GM12878 (cell line): ENCODE measurements around the gene CGREF1. TPM values are rescaled to one million over a fixed set of nuclear protein-coding genes. Genes with fewer than 3 reads are reported as not detected.

Experiments
- ATAC-seq: fragments of 200-7000 bp; cut with Tn5 transposase; 3 replicates; pipeline ENCODE4 v1.9.1; 2020; ENCODE audit warnings: mild to moderate bottlenecking, moderate library complexity
- BruUV-seq: library from RNA; stranded (reverse); fragments of 400-500 nt; replicated peaks from 2 replicates; lab custom pipeline; 2021; lab: Mats Ljungman, UMichigan
- CTCF ChIA-PET: fragments of 300-600 bp; sonication (Branson Sonifier 250); formaldehyde crosslinking; extraction: SDS; loops from one replicate; lab custom pipeline; 2021; ENCODE audit warnings: inconsistent platforms; lab: Yijun Ruan, JAX
- POLR2A ChIA-PET: fragments of 350-600 bp; formaldehyde crosslinking; extraction: SDS; loops from one replicate; lab custom pipeline; 2021; ENCODE audit warnings: inconsistent platforms; lab: Charles Lee
- RAD21 ChIA-PET: fragments of 300-600 bp; sonication (Branson Sonifier 250); formaldehyde crosslinking; loops from one replicate; lab custom pipeline; 2023; ENCODE audit warnings: antibody characterized with exemption; ENCODE audit not compliant: unreplicated experiment; lab: Charles Lee
- SMC1A ChIA-PET: fragments of 300-600 bp; sonication (Branson Sonifier 250); formaldehyde crosslinking; loops from one replicate; lab custom pipeline; 2023; ENCODE audit not compliant: unreplicated experiment, uncharacterized antibody; lab: Charles Lee
- DNase-seq: peaks from one replicate; pipeline ENCODE4 v3.0.0-alpha.2; 2011; ENCODE audit warnings: low read depth, low spot score
- FAIRE-seq: peaks from 3 replicates; lab custom pipeline; 2011; peaks lifted over from hg19 to GRCh38; lab: Jason Lieb, UNC
- H2AFZ ChIP-seq: 2 replicates; pipeline ENCODE4 v1.6.0; 2011; ENCODE audit warnings: low read depth, low read length, control low read depth; ENCODE audit not compliant: control insufficient read depth
- H3K27ac ChIP-seq: 2 replicates; pipeline ENCODE4 v1.5.1; 2011; ENCODE audit warnings: control low read depth; ENCODE audit not compliant: control insufficient read depth, insufficient read depth
- H3K27me3 ChIP-seq, 2 experiments: replicated peaks in 1 of 2; 2 replicates each; pipeline versions ENCODE4 v1.6.0 to v1.6.1; 2011; ENCODE audit warnings: low read length in 1 of 2; ENCODE audit not compliant: control insufficient read depth in 2 of 2, insufficient read depth in 2 of 2
- H3K36me3 ChIP-seq, 2 experiments: 2 replicates each; pipeline ENCODE4 v1.5.1; 2011; ENCODE audit warnings: low read length in 1 of 2; ENCODE audit not compliant: control insufficient read depth in 2 of 2, insufficient read depth in 2 of 2
- H3K4me1 ChIP-seq: 2 replicates; pipeline ENCODE4 v1.6.1; 2011; ENCODE audit warnings: mild to moderate bottlenecking, low read length, moderate library complexity, mixed read lengths; ENCODE audit not compliant: control insufficient read depth, insufficient read depth
- H3K4me2 ChIP-seq: 2 replicates; pipeline ENCODE4 v1.6.0; 2011; ENCODE audit warnings: control low read depth; ENCODE audit not compliant: control insufficient read depth, insufficient read depth
- H3K4me3 ChIP-seq: fragments of 200-600 bp; sonication (generic); 2 replicates; pipeline ENCODE4 v1.5.1; 2016
- H3K79me2 ChIP-seq: 2 replicates; pipeline ENCODE4 v1.6.0; 2011; ENCODE audit warnings: low read length; ENCODE audit not compliant: control insufficient read depth, insufficient read depth
- H3K9ac ChIP-seq: 2 replicates; pipeline ENCODE4 v1.8.0; 2011; ENCODE audit warnings: low read length, control low read depth, mixed read lengths; ENCODE audit not compliant: control insufficient read depth, insufficient read depth
- H3K9me3 ChIP-seq: replicated peaks from 3 replicates; pipeline ENCODE4 v1.5.1; 2011; ENCODE audit warnings: mild to moderate bottlenecking, low read length; ENCODE audit not compliant: control insufficient read depth, insufficient read depth
- H4K20me1 ChIP-seq: 2 replicates; pipeline ENCODE4 v1.6.0; 2011; ENCODE audit not compliant: control insufficient read depth, insufficient read depth
- BRCA1 ChIP-seq: IDR thresholded peaks from 2 replicates; pipeline ENCODE4 v1.6.1; 2011; ENCODE audit warnings: low read depth, low read length, improper control_type of control experiment
- HCFC1 ChIP-seq: fragments of 150-350 bp; IDR thresholded peaks from 2 replicates; pipeline ENCODE4 v1.6.1; 2014; ENCODE audit warnings: low read length
- LARP7 ChIP-seq: fragments of 450-650 bp; IDR thresholded peaks from 2 replicates; pipeline ENCODE4 v1.6.1; 2017; ENCODE audit warnings: mild to moderate bottlenecking
- MEF2B ChIP-seq: fragments of 450-650 bp; IDR thresholded peaks from 2 replicates; pipeline ENCODE4 v1.6.1; 2018; ENCODE audit warnings: mild to moderate bottlenecking, moderate library complexity; ENCODE audit not compliant: partially characterized antibody, poor library complexity, severe bottlenecking
- PAX8 ChIP-seq: fragments of 450-650 bp; IDR thresholded peaks from 2 replicates; pipeline ENCODE4 v1.6.1; 2017; ENCODE audit warnings: mild to moderate bottlenecking, moderate library complexity
- PML ChIP-seq: IDR thresholded peaks from 2 replicates; pipeline ENCODE4 v1.6.1; 2012; ENCODE audit warnings: low read length, inconsistent platforms
- POU2F2 ChIP-seq: IDR thresholded peaks from 3 replicates; pipeline ENCODE4 v1.6.1; 2011; ENCODE audit warnings: low read depth, mild to moderate bottlenecking, low read length, borderline replicate concordance
- SMAD1 ChIP-seq: fragments of 450-650 bp; IDR thresholded peaks from 2 replicates; pipeline ENCODE4 v1.6.1; 2018; ENCODE audit warnings: mild to moderate bottlenecking, low read depth; ENCODE audit not compliant: partially characterized antibody
- SUPT20H ChIP-seq: IDR thresholded peaks from 2 replicates; pipeline ENCODE4 v1.6.1; 2011; ENCODE audit warnings: low read depth, mild to moderate bottlenecking, low read length, moderate library complexity, borderline replicate concordance; ENCODE audit not compliant: control insufficient read depth
- USF1 ChIP-seq: IDR thresholded peaks from 2 replicates; pipeline ENCODE4 v1.6.1; 2011; ENCODE audit warnings: borderline replicate concordance, low read depth, mild to moderate bottlenecking, moderate library complexity, mixed read lengths, low read length; ENCODE audit not compliant: insufficient read depth; ENCODE audit errors: extremely low read length
- ZBTB40 ChIP-seq: fragments of 450-650 bp; IDR thresholded peaks from 2 replicates; pipeline ENCODE4 v1.6.1; 2016; ENCODE audit warnings: mild to moderate bottlenecking, moderate library complexity, borderline replicate concordance
- ZNF622 ChIP-seq: fragments of 450-650 bp; IDR thresholded peaks from 2 replicates; pipeline ENCODE4 v1.6.1; 2017; ENCODE audit warnings: mild to moderate bottlenecking, inconsistent platforms
- WGBS: methylation state at CpG from one replicate; pipeline ENCODE4 v1.1.6; 2016; ENCODE audit warnings: low lambda C conversion rate; ENCODE audit not compliant: insufficient replicate concordance, insufficient coverage; ENCODE audit errors: missing lambda C conversion rate; 5-methylcytosine and 5-hydroxymethylcytosine counted together
- in situ Hi-C: fragments of 300-500 bp; cut with MboI; formaldehyde crosslinking; loops from 9 replicates; pipeline ENCODE4 v1.14.3; 2018; ENCODE audit warnings: mixed read lengths
- intact Hi-C: fragments of 100-400 bp; cut with micrococcal nuclease; formaldehyde crosslinking; loops from one replicate; pipeline ENCODE4 v1.14.2; 2022; ENCODE audit not compliant: unreplicated experiment
- polyA plus RNA-seq, 11 experiments: library from polyadenylated mRNA; depleted of rRNA in 4 of 11; unstranded in 6 of 11; stranded (reverse) in 5 of 11; fragments of >200 nt; fragmentation: Nextera tagmentation in 4 of 11; fragmentation: Illumina TruSeq in 1 of 11; extraction: Ambion mirVana in 4 of 11; extraction: Trizol in 1 of 11; gene quantifications; 1 replicate in 1 of 11; 2 replicates in 10 of 11; pipeline versions ENCODE4 v1.2.1 to v1.2.3, GENCODE V29; 2011 to 2016; ENCODE audit warnings: inconsistent platforms in 2 of 11, missing spikeins in 2 of 11, low read depth in 1 of 11
- total RNA-seq, 4 experiments: library from RNA; depleted of rRNA in 3 of 4; stranded (reverse); fragments of >200 nt in 3 of 4; fragmentation: Illumina TruSeq in 1 of 4; extraction: Trizol in 1 of 4; gene quantifications; 2 replicates each; pipeline versions ENCODE4 v1.2.1 to v1.2.3, GENCODE V29; 2013 to 2021
- TF ChIP-seq, protein P1 (sequence below): fragments of 450-650 bp; formaldehyde crosslinking; IDR thresholded peaks from 2 replicates; pipeline ENCODE4 v1.5.0; 2022; ENCODE audit warnings: mild to moderate bottlenecking, missing genetic modification characterization

Gene CGREF1
- total and polyA plus RNA-seq, 10 of the 15 experiments (the other 5 are each of a cell fraction or from before 2014, with no cell fraction given) = 0.06 to 0.21 TPM; not detected in 8

DNA sequence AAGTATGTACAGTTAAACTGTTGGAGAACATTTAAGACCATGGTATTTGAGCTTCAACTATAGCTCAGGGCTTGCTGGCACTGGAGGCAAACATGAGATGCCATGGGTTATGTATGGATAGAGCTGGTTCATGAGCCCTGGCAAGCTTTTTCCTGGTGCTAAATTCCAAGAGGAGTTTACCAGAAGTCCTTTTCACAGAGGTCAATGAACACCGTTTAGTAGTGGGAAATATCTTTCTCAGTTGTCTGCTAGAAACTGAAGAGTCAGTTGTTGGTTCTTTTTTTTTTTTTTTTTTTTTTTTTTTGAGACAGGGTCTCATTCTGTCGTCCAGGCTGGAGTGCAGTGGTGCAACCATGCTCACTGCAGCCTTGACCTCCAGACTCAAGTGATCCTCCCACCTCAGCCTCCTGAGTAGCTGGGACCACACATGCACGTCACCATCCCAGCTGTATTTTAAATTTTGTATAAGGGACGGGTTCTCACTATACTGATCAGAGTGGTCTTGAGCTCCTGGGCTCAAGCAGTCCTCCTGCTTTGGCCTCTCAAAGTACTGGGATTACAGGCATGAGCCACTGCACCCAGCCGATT, 31.0 kb downstream of the CGREF1 start:
- no TSS peak for BruUV-seq
- no peak for TF ChIP-seq SMAD1
- TF ChIP-seq PML = no peak
- TF ChIP-seq ZNF622 = no peak
- TF ChIP-seq MEF2B = no peak
- TF ChIP-seq POU2F2 = no peak
- no peak for TF ChIP-seq HCFC1
- TF ChIP-seq ZBTB40 = no peak
- TF ChIP-seq, protein P1, sequence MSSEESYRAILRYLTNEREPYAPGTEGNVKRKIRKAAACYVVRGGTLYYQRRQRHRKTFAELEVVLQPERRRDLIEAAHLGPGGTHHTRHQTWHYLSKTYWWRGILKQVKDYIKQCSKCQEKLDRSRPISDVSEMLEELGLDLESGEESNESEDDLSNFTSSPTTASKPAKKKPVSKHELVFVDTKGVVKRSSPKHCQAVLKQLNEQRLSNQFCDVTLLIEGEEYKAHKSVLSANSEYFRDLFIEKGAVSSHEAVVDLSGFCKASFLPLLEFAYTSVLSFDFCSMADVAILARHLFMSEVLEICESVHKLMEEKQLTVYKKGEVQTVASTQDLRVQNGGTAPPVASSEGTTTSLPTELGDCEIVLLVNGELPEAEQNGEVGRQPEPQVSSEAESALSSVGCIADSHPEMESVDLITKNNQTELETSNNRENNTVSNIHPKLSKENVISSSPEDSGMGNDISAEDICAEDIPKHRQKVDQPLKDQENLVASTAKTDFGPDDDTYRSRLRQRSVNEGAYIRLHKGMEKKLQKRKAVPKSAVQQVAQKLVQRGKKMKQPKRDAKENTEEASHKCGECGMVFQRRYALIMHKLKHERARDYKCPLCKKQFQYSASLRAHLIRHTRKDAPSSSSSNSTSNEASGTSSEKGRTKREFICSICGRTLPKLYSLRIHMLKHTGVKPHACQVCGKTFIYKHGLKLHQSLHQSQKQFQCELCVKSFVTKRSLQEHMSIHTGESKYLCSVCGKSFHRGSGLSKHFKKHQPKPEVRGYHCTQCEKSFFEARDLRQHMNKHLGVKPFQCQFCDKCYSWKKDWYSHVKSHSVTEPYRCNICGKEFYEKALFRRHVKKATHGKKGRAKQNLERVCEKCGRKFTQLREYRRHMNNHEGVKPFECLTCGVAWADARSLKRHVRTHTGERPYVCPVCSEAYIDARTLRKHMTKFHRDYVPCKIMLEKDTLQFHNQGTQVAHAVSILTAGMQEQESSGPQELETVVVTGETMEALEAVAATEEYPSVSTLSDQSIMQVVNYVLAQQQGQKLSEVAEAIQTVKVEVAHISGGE (CRISPR knock-in tag) = no peak
- no peak for TF ChIP-seq PAX8
- no peak for TF ChIP-seq LARP7
- TF ChIP-seq SUPT20H = no peak
- TF ChIP-seq USF1 = no peak
- TF ChIP-seq BRCA1 = no peak

More for the DNA sequence above, 31.0 kb downstream of the CGREF1 start:
- H3K4me3 ChIP-seq = peak overlapping the region; percentile 87; the same call in 1 of the 2 replicates
- no peaks in the 10 kb centered on the region for H3K9me3 ChIP-seq
- ChIA-PET POLR2A (interaction anchor here (0.5 to 3.4 kb wide), 6 partner anchors 14 to 1200 kb away, joined by 3 to 12 read pairs (median 5); partner anchors contain the start of genes AGBL5 and PREB), RAD21 (interaction anchor here (0.9 to 2.2 kb wide), 6 partner anchors 16 to 192 kb away, joined by 3 to 14 read pairs (median 3); partner anchors contain the start of genes ABHD1 and OST4), CTCF (interaction anchor here (0.9 to 8.6 kb wide), 10 partner anchors 7 to 215 kb away, joined by 3 to 85 read pairs (median 8); partner anchors contain the start of genes AGBL5 and PREB), SMC1A (interaction anchor here (0.8 to 1.9 kb wide), 7 partner anchors 10 to 191 kb away, joined by 3 to 8 read pairs (median 4); no protein-coding TSS in a partner anchor)
- H2AFZ ChIP-seq = no peak overlapping the region
- peaks cover 11% of the 10 kb centered on the region; the same call in 1 of the 2 replicates for H3K4me1 ChIP-seq
- peak overlapping the region; percentile 87; the same call in 1 of the 2 replicates for H3K4me2 ChIP-seq
- H3K27me3 ChIP-seq = no peaks in the 10 kb centered on the region
- WGBS = 71% methylated on average over 4 of the region's 5 CpGs
- H3K36me3 ChIP-seq = no peaks in the 10 kb centered on the region
- ATAC-seq = no peak
- intact Hi-C loops (no loop called here), in situ Hi-C loops (loop anchor here (10.0 kb wide), 1 partner anchor 123 kb away; no protein-coding TSS in a partner anchor)
- no peak for FAIRE-seq
- H3K9ac ChIP-seq = no peak overlapping the region
- H3K27ac ChIP-seq = no peak overlapping the region
- no peak for DNase-seq
- no peaks in the 10 kb centered on the region for H4K20me1 ChIP-seq
- H3K79me2 ChIP-seq = no peaks in the 10 kb centered on the region
